B cell (primary cell): ENCODE data around the gene SHD.

Experiments used
- CTCF ChIP-seq: fragments of 200-600 bp; IDR thresholded peaks from one replicate; pipeline ENCODE4 v1.8.0; 2022; ENCODE audit warnings: antibody characterized with exemption, mild to moderate bottlenecking
- EZH2 ChIP-seq: IDR thresholded peaks from 2 replicates; pipeline ENCODE4 v1.6.1; 2012; ENCODE audit warnings: borderline replicate concordance, low read depth, mild to moderate bottlenecking, moderate library complexity, low read length; ENCODE audit not compliant: insufficient read depth, poor library complexity, severe bottlenecking

GRCh38 chr19:4241824-4242430, 37.1 kb upstream of the SHD start:
- no peak for TF ChIP-seq CTCF
- no peak for TF ChIP-seq EZH2
